Upper lobe of left lung (tissue), 4 donors: ENCODE data around the gene MAML2.

Experiments
- EP300 ChIP-seq, 4 donors: sonication (generic); formaldehyde crosslinking; IDR thresholded peaks; one replicate each; pipeline ENCODE4 v1.5.1; 2017; ENCODE audit warnings: antibody characterized with exemption in 4 of 4, control low read depth in 2 of 4
- POLR2A ChIP-seq, 4 donors: fragments of 450-650 bp; IDR thresholded peaks; one replicate each; pipeline ENCODE4 v1.5.1; 2016 to 2017; ENCODE audit warnings: antibody characterized with exemption in 4 of 4, mild to moderate bottlenecking in 2 of 4
- POLR2AphosphoS5 ChIP-seq, 2 donors: sonication (generic); formaldehyde crosslinking; IDR thresholded peaks; one replicate each; pipeline ENCODE4 v1.5.1; 2017; ENCODE audit warnings: antibody characterized with exemption in 2 of 2
- TF ChIP-seq, protein P1 (sequence below), 6 experiments: fragments of 450-650 bp in 4 of 6; fragments of 200-600 bp in 2 of 6; sonication (generic) in 2 of 6; IDR thresholded peaks; one replicate each; pipeline ENCODE4 v1.5.1; 2016 to 2019; ENCODE audit warnings: antibody characterized with exemption in 6 of 6

DNA sequence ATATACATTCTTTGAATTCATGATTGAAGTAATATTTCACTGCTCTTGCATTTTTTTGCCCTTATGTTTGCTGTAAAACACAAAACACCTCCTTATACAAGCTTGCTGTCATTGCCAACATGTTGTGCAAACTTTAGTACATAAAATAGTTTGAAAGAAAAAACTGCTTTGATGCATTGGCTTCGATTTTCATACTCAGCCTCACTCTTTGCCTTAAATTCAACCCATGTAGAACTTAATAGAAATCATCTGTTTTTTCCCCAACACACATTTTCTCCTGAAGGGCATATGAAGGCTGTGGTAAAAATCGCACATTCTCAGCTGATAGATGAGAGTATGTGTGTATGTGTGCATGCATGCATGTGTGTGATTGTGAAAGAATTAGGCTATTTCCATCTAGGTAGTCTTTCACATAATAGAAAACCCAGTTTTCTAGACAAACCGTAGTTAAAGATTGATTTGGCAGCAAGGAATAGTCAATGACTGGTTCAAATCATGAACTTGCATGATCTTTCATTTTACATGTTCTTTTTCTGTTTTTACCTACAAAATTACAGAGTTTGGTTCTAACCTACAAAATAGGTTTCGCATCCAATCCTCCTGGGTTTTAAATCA is 346.3 kb downstream of the MAML2 start:
- TF ChIP-seq, protein P1, sequence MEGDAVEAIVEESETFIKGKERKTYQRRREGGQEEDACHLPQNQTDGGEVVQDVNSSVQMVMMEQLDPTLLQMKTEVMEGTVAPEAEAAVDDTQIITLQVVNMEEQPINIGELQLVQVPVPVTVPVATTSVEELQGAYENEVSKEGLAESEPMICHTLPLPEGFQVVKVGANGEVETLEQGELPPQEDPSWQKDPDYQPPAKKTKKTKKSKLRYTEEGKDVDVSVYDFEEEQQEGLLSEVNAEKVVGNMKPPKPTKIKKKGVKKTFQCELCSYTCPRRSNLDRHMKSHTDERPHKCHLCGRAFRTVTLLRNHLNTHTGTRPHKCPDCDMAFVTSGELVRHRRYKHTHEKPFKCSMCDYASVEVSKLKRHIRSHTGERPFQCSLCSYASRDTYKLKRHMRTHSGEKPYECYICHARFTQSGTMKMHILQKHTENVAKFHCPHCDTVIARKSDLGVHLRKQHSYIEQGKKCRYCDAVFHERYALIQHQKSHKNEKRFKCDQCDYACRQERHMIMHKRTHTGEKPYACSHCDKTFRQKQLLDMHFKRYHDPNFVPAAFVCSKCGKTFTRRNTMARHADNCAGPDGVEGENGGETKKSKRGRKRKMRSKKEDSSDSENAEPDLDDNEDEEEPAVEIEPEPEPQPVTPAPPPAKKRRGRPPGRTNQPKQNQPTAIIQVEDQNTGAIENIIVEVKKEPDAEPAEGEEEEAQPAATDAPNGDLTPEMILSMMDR (IDR thresholded peaks at IDR 0.05) = no peak
- no peak for TF ChIP-seq POLR2AphosphoS5 (IDR thresholded peaks at IDR 0.05)
- TF ChIP-seq EP300 (IDR thresholded peaks at IDR 0.05) = no peak
- TF ChIP-seq POLR2A (IDR thresholded peaks at IDR 0.05) = no peak
